Coronary artery (tissue), 2 donors: ENCODE data around the gene TCF12.
"Not testable (repeated sequence)": the region's sequence is repeated elsewhere in the genome, so short reads cannot be mapped to it uniquely, and the experiment has no call there.

Source experiments
- DNase-seq: peaks from one replicate; pipeline ENCODE4 v3.0.0-alpha.2; 2017; ENCODE audit warnings: low spot score
- H3K27ac ChIP-seq, 2 donors: fragments of 200-600 bp; sonication (generic); one replicate each; pipeline ENCODE4 v1.5.1; 2016 to 2019
- H3K4me3 ChIP-seq: fragments of 200-600 bp; sonication (generic); 2 replicates; pipeline ENCODE4 v1.5.1; 2016; ENCODE audit warnings: mild to moderate bottlenecking, moderate library complexity
- TF ChIP-seq, protein P1 (sequence below): fragments of 200-600 bp; sonication (generic); IDR thresholded peaks from one replicate; pipeline ENCODE4 v1.5.1; 2019; ENCODE audit warnings: antibody characterized with exemption

The TCF12 gene

GRCh38 chr15:56943403-56943802, 25.0 kb downstream of the TCF12 start:
- Histone ChIP-seq H3K4me3 (no peak overlapping the region), H3K27ac (no peak overlapping the region)
- TF ChIP-seq, protein P1, sequence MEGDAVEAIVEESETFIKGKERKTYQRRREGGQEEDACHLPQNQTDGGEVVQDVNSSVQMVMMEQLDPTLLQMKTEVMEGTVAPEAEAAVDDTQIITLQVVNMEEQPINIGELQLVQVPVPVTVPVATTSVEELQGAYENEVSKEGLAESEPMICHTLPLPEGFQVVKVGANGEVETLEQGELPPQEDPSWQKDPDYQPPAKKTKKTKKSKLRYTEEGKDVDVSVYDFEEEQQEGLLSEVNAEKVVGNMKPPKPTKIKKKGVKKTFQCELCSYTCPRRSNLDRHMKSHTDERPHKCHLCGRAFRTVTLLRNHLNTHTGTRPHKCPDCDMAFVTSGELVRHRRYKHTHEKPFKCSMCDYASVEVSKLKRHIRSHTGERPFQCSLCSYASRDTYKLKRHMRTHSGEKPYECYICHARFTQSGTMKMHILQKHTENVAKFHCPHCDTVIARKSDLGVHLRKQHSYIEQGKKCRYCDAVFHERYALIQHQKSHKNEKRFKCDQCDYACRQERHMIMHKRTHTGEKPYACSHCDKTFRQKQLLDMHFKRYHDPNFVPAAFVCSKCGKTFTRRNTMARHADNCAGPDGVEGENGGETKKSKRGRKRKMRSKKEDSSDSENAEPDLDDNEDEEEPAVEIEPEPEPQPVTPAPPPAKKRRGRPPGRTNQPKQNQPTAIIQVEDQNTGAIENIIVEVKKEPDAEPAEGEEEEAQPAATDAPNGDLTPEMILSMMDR = no peak
- no peak for DNase-seq

- H3K4me3 ChIP-seq = no peak overlapping the region
- H3K27ac ChIP-seq = no peak overlapping the region
- TF ChIP-seq, protein P1 = no peak
- DNase-seq = no peak
These were observed 26.0 kb downstream of the TCF12 start for GRCh38 chr15:56944485-56944884.

DNA sequence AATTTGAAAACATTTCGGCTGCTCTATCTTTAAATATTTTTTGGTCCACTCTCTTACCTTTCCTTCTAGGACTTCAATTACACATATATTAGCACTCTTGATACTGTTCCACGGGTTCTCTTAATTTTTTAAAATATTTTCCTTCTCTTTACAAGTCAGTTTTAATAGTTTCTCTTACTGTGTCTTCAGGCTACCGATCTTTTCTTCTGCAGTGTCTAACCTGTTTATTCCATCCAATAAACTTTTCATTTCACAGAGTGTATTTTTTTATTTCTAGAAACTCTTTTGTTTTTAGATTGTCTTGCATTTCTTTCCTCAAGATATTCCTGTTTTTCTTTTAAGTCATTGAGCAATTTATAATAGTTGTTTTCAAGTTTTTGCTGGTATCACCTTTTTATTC, 27.7 kb downstream of the TCF12 start:
- Histone ChIP-seq H3K27ac (no peak overlapping the region), H3K4me3 (no peak overlapping the region)
- TF ChIP-seq, protein P1 = no peak

DNA sequence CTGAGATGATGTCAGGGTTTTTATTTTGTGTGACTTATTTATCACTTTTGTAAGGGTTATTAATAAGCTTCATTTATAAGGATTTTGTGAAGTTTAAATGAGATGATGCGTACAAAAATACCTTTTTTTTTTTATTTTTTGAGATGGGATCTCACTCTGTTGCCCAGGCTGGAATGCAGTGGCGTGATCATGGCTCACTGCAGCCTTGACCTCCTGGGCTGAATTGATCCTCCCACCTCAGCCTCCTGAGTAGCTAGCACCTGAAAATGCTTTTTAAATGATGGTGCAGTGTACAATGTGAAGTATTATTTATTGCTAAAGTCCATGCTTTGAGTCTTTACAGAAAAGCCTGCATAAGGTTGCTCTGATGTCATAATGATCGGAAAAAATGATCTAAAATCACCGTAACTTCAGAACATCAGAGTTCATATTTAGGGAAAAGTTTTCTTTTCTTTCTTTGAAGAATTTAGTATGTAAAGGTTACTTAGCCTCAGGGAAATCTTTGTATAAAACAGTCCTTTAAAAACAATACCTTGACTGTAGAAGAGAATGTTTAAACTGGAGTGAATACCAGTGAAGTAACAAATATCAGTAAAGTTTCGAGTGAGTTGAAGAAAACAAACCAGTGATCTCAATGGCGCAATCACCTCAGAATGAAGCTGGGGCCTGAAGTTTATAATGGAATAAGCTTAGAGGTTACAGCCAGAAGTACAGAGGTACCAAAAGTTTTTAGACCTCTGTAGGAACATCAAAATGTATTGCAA, 29.7 kb downstream of the TCF12 start:
- no peak for DNase-seq
- TF ChIP-seq, protein P1 = no peak
- no peak overlapping the region for H3K4me3 ChIP-seq
- H3K27ac ChIP-seq = no peak overlapping the region

More for the DNA sequence above, 27.7 kb downstream of the TCF12 start:
- DNase-seq = no peak

- H3K27ac ChIP-seq = no peak overlapping the region
- TF ChIP-seq, protein P1 = no peak
- H3K4me3 ChIP-seq = no peak overlapping the region
- no peak for DNase-seq
These were observed 30.3 kb downstream of the TCF12 start for GRCh38 chr15:56948764-56949101.

DNA sequence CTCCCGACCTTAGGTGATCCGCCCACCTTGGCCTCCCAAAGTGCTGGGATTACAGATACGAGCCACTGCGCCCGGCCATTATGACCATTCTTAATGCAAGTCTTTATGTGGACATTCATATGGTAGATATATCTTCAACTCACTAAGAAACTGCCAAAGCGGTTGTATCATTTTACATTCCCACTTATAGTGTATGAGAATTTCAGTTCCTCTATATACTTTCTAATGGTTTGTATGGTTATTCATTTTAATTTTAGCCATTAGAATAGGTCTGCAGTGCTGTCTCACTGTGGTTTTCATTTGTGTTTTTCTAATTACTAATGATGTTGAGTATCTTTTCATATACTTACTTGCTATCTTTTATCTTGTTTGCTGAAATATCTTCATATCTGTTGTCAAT, 32.5 kb downstream of the TCF12 start:
- TF ChIP-seq, protein P1 = no peak
- DNase-seq = no peak
- H3K4me3 ChIP-seq = no peak overlapping the region
- H3K27ac ChIP-seq = no peak overlapping the region

GRCh38 chr15:56953790-56954189, 35.3 kb downstream of the TCF12 start:
- Histone ChIP-seq H3K27ac (no peak overlapping the region), H3K4me3 (no peak overlapping the region)
- TF ChIP-seq, protein P1 = no peak
- DNase-seq = no peak

- DNase-seq, H3K4me3 ChIP-seq, H3K27ac ChIP-seq: not testable (repeated sequence)
These were observed 36.6 kb downstream of the TCF12 start for GRCh38 chr15:56955011-56955410.
